GM12892 (cell line): ENCODE results near the gene LSM14A.

Experiments
- POLR2A ChIP-seq: IDR thresholded peaks from 2 replicates; pipeline ENCODE4 v1.6.1; 2011; ENCODE audit warnings: low read depth, low read length, control low read depth
- POLR2AphosphoS5 ChIP-seq: IDR thresholded peaks from 2 replicates; pipeline ENCODE4 v1.6.1; 2011; ENCODE audit warnings: low read depth, low read length, control low read depth

- no peak for TF ChIP-seq POLR2A
- no peak for TF ChIP-seq POLR2AphosphoS5
Observed at GRCh38 chr19:34191355-34191962, 19.2 kb downstream of the LSM14A start.
